ENCODE measurements around the gene MAN2A2.

MAN2A2 gene

DNA sequence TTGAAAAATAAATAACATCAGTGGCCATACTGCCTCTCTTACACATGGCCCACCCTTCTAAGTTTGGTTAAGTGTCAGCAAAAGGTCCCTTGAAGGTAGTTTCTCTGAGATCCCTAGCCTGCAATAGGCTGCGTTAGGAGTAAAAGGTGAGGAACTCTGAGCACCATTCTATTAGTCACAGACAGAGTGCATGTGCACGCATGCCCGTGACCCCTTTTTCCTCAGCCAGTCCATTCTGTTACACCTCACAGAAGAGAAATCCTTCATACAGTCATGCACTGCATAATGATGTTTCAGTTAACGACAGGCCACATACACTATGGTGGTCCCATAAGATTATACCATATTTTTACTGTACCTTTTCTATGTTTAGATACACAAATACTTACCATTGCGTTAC lies 64.1 kb downstream of the MAN2A2 start:
- DNase-seq (ENCODE audit: low read depth) = no peak

DNA sequence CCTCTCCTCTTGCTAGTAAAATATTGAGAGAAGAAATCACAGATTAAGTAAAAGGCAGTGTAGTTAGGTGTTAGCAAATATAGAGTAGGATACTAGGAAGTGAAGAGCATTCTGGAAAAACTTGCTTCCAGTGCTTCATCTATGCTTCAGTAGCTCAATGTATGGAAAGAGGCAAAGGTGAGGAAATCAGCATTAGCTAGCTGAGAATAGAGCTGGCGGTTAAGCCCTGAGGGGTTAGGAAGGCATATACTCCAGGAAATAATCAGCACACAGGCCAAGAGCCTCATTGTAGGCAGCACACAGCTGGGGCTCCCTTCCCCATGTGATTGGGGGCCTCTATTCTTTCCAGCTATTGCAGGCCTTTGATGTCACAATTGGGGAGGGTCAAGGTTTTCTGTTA lies 65.3 kb downstream of the MAN2A2 start:
- DNase-seq (ENCODE audit: low read depth) = no peak

DNA sequence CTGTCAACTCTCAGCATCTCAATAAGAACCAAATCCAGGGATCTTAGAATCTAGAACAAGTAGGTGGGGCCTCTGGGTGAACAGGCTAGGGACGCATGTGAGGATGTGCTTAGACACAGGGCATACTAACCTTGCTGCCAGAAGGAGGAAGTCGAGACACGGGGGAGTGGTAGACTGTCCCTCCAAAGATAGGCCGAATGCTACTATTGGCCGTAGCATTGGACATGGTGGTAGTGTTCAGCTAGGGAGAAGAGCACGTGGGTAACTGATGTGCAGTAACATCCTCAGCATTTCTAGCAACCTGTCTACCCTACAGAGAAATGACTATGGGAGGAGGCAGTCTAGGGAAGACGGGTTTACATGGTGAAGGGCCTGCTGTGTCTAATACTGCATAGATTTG lies 67.2 kb downstream of the MAN2A2 start:
- no peak for DNase-seq (ENCODE audit: low read depth)

DNA sequence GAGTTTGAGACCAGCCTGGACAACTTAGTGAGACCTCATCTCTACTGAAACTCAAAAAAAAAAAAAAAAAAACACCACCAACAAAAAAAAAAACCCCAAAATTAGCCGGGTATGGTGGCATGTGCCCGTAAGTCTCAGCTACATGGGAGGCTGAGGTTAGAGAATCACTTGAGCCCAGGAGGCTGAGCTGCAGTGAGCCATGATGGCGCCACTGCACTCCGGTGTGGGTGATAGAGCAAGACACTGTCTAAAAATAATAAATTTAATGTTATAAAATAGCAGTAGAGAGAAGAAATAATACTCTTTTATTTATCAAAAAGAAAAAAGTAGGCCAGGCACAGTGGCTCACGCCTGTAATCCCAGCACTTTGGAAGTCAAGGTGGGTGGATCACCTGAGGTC lies 69.0 kb downstream of the MAN2A2 start:
- no peak for DNase-seq (ENCODE audit: low read depth)
